ENCODE data around the gene POLL.

- TF ChIP-seq, protein P1, sequence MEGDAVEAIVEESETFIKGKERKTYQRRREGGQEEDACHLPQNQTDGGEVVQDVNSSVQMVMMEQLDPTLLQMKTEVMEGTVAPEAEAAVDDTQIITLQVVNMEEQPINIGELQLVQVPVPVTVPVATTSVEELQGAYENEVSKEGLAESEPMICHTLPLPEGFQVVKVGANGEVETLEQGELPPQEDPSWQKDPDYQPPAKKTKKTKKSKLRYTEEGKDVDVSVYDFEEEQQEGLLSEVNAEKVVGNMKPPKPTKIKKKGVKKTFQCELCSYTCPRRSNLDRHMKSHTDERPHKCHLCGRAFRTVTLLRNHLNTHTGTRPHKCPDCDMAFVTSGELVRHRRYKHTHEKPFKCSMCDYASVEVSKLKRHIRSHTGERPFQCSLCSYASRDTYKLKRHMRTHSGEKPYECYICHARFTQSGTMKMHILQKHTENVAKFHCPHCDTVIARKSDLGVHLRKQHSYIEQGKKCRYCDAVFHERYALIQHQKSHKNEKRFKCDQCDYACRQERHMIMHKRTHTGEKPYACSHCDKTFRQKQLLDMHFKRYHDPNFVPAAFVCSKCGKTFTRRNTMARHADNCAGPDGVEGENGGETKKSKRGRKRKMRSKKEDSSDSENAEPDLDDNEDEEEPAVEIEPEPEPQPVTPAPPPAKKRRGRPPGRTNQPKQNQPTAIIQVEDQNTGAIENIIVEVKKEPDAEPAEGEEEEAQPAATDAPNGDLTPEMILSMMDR (IDR thresholded peaks at IDR 0.05 in 2 of 3, conservative IDR thresholded peaks at IDR 0.05 in 1 of 3; ENCODE audit: borderline replicate concordance in 1 of 3, insufficient read depth in 1 of 3, low read depth in 2 of 3, low read length in 2 of 3), result no peak
- TF ChIP-seq EZH2 (IDR thresholded peaks at IDR 0.05), result no peak
- no peak for TF ChIP-seq YY1 (IDR thresholded peaks at IDR 0.05; ENCODE audit: extremely low read depth, insufficient replicate concordance, low read depth, low read length)
- no peak for TF ChIP-seq POLR2A (IDR thresholded peaks at IDR 0.05; ENCODE audit: borderline replicate concordance, extremely low read depth, insufficient read depth, insufficient read length)
These were observed 19.9 kb downstream of the POLL start for GRCh38 chr10:101568054-101568745.
